ENCODE data around the gene SNX8. TPM values are rescaled to one million over a fixed set of nuclear protein-coding genes. Genes with fewer than 3 reads are reported as not detected.

The SNX8 gene
- total RNA-seq, 1 experiment from 2014 or later: 139 TPM

DNA sequence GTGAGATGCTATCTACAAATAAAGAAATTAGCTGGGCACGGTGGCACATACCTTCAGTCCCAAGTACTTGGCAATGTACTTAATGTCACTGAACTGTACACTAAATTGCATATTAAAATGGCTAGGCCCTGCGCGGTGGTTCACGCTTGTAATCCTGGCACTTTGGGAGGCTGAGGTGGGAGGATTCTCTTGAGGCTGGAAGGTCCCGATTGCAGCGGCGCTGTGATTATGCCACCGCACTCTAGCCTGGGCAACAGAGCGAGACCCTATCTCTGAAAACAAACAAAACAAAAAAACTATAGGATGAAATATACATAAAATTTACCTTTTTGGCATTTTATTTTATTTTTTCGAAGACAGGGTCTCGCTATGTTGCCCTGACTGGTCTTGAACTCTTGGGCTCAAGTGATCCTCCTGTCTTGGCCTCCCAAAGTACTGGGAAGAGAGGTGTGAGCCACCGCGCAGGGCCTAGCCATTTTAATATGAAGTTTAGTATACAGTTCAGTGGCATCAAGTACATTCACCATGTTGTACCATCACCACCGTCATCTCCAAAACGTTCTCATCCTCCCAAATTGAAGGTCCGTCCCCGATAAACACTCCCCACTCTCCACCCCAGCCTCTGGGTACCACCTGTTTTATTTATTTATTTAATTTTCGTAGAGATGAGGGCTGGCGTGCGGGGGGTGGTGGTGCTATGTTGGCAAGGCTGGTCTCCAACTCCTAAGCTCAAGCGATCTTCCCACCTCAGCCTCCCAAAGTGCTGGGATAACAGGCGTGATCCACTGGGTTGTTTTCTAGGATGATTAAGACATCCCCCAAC, 39.1 kb upstream of the SNX8 start:
- TSS peak; percentile 89 for BruUV-seq (replicated peaks)
- CTCF ChIA-PET: interaction anchor here (0.6 kb wide), 1 partner anchor 1160 kb away, joined by 3 read pairs; no protein-coding TSS in a partner anchor
- in situ Hi-C loops (cut with HindIII; ENCODE audit: low pct_unique_long_range_greater_than_20kb, low sequenced_read_pairs): no loop called here

DNA sequence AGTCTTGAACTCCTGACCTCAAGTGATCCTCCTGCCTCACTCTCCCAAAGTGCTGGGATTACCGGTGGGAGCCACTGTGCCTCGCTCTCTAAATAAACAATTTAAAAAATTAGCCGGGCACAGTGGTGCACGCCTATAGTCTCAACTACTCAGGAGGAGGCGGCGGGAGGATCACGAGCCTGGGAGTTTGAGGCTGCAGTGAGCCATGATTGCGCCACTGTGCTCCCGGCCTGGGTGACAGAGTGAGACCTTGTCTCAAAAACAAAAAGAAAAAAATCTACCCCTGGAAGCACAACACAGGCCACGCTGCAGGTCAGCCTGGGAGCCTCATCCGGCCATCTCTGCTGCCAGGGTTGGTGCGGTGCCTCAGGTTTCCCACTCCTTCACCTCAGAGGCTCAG, 36.6 kb upstream of the SNX8 start:
- Histone ChIP-seq H3K27ac (ENCODE audit: low read length) (no peak overlapping the region), H3K4me3 (ENCODE audit: low read depth in 2 of 2, low read length in 2 of 2) (no peak overlapping the region), H3K27me3 (ENCODE audit: control insufficient read depth, insufficient read depth, low read length) (no peaks in the 10 kb centered on the region), H3K4me1 (ENCODE audit: control insufficient read depth, insufficient read depth, low read length) (no peaks in the 10 kb centered on the region), H3K9me3 (ENCODE audit: control insufficient read depth, insufficient read depth, low read depth, low read length) (no peaks in the 10 kb centered on the region), H3K36me3 (ENCODE audit: control insufficient read depth, insufficient read depth, low read length) (peaks cover 2% of the 10 kb centered on the region)
- ChIA-PET POLR2A (no interaction called here), CTCF (interaction anchor here (0.8 kb wide), 1 partner anchor 102 kb away, joined by 6 read pairs; no protein-coding TSS in a partner anchor)
- DNase-seq (ENCODE audit: low read depth, low spot score) (no peak), ATAC-seq (no peak)
- TF ChIP-seq TCF7L2 (IDR thresholded peaks at IDR 0.05; ENCODE audit: low read depth, low read length) (no peak), SIN3A (IDR thresholded peaks at IDR 0.05; ENCODE audit: borderline replicate concordance, insufficient read depth, low read depth, low read length) (no peak)
- TF ChIP-seq, protein P1, sequence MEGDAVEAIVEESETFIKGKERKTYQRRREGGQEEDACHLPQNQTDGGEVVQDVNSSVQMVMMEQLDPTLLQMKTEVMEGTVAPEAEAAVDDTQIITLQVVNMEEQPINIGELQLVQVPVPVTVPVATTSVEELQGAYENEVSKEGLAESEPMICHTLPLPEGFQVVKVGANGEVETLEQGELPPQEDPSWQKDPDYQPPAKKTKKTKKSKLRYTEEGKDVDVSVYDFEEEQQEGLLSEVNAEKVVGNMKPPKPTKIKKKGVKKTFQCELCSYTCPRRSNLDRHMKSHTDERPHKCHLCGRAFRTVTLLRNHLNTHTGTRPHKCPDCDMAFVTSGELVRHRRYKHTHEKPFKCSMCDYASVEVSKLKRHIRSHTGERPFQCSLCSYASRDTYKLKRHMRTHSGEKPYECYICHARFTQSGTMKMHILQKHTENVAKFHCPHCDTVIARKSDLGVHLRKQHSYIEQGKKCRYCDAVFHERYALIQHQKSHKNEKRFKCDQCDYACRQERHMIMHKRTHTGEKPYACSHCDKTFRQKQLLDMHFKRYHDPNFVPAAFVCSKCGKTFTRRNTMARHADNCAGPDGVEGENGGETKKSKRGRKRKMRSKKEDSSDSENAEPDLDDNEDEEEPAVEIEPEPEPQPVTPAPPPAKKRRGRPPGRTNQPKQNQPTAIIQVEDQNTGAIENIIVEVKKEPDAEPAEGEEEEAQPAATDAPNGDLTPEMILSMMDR (IDR thresholded peaks at IDR 0.05): no peak
- in situ Hi-C loops (cut with HindIII; ENCODE audit: low pct_unique_long_range_greater_than_20kb, low sequenced_read_pairs) (no loop called here), intact Hi-C loops (cut with micrococcal nuclease; ENCODE audit: unreplicated experiment) (no loop called here)
- no TSS peak for BruUV-seq (replicated peaks)

More for the DNA sequence above, 39.1 kb upstream of the SNX8 start:
- ATAC-seq (peak; percentile 24), DNase-seq (ENCODE audit: low read depth, low spot score) (peak; percentile 7)
- TF ChIP-seq POLR2AphosphoS5 (IDR thresholded peaks at IDR 0.05; ENCODE audit: low read depth, low read length): no peak
- TF ChIP-seq TCF7L2 (IDR thresholded peaks at IDR 0.05; ENCODE audit: low read depth, low read length): no peak
- no peak for TF ChIP-seq SIN3A (IDR thresholded peaks at IDR 0.05; ENCODE audit: borderline replicate concordance, insufficient read depth, low read depth, low read length)
- TF ChIP-seq, protein P1 (IDR thresholded peaks at IDR 0.05): no peak
- TF ChIP-seq, protein P2, sequence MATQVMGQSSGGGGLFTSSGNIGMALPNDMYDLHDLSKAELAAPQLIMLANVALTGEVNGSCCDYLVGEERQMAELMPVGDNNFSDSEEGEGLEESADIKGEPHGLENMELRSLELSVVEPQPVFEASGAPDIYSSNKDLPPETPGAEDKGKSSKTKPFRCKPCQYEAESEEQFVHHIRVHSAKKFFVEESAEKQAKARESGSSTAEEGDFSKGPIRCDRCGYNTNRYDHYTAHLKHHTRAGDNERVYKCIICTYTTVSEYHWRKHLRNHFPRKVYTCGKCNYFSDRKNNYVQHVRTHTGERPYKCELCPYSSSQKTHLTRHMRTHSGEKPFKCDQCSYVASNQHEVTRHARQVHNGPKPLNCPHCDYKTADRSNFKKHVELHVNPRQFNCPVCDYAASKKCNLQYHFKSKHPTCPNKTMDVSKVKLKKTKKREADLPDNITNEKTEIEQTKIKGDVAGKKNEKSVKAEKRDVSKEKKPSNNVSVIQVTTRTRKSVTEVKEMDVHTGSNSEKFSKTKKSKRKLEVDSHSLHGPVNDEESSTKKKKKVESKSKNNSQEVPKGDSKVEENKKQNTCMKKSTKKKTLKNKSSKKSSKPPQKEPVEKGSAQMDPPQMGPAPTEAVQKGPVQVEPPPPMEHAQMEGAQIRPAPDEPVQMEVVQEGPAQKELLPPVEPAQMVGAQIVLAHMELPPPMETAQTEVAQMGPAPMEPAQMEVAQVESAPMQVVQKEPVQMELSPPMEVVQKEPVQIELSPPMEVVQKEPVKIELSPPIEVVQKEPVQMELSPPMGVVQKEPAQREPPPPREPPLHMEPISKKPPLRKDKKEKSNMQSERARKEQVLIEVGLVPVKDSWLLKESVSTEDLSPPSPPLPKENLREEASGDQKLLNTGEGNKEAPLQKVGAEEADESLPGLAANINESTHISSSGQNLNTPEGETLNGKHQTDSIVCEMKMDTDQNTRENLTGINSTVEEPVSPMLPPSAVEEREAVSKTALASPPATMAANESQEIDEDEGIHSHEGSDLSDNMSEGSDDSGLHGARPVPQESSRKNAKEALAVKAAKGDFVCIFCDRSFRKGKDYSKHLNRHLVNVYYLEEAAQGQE (IDR thresholded peaks at IDR 0.05; ENCODE audit: insufficient read depth in 1 of 2, low read depth in 2 of 2, low read length in 1 of 2): no peak
- H3K27me3 ChIP-seq (ENCODE audit: control insufficient read depth, insufficient read depth, low read length): no peaks in the 10 kb centered on the region
- no peaks in the 10 kb centered on the region for H3K9me3 ChIP-seq (ENCODE audit: control insufficient read depth, insufficient read depth, low read depth, low read length)
- peak overlapping the region; percentile 64 to 98 for H3K4me3 ChIP-seq (ENCODE audit: low read depth in 2 of 2, low read length in 2 of 2)
- H3K4me1 ChIP-seq (ENCODE audit: control insufficient read depth, insufficient read depth, low read length): peaks cover 13% of the 10 kb centered on the region
- peaks cover 12% of the 10 kb centered on the region for H3K36me3 ChIP-seq (ENCODE audit: control insufficient read depth, insufficient read depth, low read length)
- H3K27ac ChIP-seq (ENCODE audit: low read length): peak overlapping the region; percentile 99
- intact Hi-C loops (cut with micrococcal nuclease; ENCODE audit: unreplicated experiment): no loop called here
- POLR2A ChIA-PET: interaction anchor here (0.5 kb wide), 1 partner anchor 45 kb away, joined by 13 read pairs; no protein-coding TSS in a partner anchor
